Stimulated activated CD4-positive, alpha-beta T cell treated with anti-CD3 and anti-CD28 coated beads, Interleukin-1b, Interleukin-23, amount 100 ng/mL, for 48 hours (primary cell): Measurements from ENCODE around the gene MALSU1.

ENCODE experiments used
- DNase-seq: peaks from one replicate; pipeline ENCODE4 v3.0.0-alpha.2; 2020

The MALSU1 gene

DNA sequence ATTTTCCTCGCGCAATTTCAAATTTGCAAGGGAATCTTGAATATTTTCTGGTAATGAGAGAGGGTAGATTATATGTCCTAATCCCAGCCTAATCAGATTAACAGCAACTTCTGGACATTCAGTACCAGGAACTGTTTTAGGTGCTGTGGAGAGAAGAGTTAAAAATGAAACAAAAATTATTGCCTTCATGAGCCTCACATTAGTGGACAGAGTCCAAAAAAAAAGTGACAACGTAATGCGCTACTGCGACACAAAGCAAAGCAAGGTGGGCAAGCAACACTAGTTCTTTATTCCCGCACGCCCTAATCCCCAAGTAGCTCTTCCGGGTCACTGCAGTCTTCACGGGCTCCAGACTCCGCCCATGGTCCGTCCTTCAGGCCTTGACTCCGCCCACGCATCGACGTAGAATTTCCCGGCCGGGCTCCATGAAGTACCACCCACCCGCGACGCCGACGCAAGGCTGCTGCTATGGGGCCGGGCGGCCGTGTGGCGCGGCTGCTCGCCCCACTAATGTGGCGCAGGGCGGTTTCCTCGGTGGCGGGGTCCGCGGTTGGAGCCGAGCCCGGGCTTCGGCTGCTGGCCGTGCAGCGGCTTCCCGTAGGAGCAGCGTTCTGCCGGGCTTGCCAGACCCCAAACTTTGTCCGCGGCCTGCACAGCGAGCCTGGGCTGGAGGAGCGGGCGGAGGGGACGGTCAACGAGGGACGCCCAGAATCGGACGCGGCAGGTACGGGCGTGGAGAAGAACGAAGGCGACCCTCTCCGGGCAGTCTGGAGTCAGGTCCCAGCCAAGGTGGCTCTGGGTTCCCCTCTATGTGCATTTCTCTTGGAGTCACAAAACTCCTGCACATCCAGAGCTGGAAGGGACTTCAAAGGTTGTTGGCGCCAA lies at the start of gene MALSU1:
MALSU1 (plus strand) TSS at position 455 of the 885 bp plus-strand sequence; CDS start at position 469, 14 bp downstream.
- DNase-seq, result peak; percentile 98

DNA sequence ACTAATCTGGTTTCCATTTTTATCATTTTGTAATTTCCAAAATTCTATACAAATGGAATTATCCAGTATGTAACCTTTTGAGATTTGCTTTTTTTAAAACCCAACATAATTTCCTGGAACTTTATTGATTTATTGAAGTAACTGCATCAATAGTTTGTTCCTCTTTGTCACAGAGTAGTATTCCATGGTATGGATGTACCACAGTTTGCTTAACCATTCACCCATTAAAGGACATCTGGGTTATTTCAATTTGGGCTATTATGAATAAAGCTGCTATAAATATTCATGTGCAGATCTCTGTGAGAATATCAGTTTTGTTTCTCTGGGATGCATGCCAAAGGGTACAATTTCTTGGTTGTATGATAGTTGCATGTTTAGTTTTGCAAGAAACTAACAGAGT lies 49.7 kb upstream of the MALSU1 start:
- DNase-seq, result no peak

DNA sequence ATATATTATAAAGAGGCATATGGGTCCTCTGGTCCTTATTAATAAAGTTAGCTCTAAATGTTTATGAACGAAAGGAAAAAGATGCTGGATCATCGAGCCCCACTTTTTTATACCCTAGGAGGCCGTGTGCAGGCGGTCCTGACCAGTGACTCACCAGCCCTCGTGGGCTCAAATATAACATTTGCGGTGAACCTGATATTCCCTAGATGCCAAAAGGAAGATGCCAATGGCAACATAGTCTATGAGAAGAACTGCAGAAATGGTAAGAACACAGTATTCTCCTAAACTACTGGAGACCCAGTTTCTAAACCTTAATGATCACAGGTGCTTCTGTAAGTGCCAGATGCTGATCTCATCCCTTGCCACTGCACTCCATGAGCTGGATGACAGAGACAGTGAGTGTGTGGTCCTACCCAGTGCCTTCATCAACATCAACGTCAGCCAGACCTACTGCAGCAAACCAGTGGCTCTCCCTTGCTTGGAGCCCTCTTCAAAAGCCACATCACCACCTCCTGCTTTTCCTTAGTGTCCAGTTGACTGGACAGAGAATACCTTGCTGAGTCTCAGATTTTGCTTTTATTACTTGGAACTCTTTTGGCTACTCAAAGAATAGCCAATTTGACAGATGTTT lies 45.0 kb upstream of the MALSU1 start:
- no peak for DNase-seq

DNA sequence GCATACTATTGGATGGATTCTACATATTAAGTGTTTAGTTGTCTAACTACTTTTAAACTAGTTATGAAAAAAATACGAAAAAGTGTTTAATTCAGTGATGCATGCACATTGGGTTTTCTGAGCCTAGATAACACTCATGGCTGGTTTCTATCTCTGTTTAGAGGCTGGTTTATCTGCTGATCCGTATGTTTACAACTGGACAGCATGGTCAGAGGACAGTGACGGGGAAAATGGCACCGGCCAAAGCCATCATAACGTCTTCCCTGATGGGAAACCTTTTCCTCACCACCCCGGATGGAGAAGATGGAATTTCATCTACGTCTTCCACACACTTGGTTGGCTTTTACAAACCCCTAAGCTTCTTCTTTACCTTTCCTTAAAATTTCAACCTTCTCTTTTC lies 42.4 kb upstream of the MALSU1 start:
- no peak for DNase-seq

DNA sequence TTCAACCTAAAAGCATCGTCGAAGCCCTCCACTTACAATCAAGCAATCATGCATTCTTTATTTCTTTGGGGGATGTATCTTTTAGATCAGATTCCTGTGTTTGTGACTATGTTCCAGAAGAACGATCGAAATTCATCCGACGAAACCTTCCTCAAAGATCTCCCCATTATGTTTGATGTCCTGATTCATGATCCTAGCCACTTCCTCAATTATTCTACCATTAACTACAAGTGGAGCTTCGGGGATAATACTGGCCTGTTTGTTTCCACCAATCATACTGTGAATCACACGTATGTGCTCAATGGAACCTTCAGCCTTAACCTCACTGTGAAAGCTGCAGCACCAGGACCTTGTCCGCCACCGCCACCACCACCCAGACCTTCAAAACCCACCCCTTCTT lies 38.8 kb upstream of the MALSU1 start:
- DNase-seq, result no peak

DNA sequence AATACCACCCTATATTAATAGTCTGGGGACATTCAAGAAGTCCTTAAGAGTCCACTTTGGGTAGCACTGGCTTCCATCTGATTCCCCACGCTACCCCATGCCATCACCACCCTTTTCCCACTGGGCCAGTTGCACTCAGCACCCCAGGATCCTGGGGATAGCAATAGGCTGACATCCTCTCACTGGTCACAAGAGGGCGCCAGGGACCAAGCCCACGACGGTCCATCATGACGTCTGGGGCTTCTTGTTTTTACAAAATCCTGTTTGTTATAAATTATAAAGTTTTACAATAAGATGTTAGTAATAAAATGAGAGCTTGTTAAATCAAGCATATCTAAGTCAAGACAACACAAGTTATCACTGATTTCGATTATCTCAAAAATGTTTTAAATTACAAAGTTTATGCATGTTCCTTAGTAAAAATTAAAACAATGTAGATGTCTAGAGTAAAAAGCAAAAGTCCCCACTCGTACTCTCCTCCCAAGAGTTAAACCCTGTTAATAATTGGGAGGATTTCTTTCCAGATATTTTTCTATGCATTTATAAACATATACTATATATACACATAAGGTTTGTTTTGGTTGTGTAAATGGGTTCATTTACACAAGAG lies 37.2 kb upstream of the MALSU1 start:
- DNase-seq, result peak; percentile 58

DNA sequence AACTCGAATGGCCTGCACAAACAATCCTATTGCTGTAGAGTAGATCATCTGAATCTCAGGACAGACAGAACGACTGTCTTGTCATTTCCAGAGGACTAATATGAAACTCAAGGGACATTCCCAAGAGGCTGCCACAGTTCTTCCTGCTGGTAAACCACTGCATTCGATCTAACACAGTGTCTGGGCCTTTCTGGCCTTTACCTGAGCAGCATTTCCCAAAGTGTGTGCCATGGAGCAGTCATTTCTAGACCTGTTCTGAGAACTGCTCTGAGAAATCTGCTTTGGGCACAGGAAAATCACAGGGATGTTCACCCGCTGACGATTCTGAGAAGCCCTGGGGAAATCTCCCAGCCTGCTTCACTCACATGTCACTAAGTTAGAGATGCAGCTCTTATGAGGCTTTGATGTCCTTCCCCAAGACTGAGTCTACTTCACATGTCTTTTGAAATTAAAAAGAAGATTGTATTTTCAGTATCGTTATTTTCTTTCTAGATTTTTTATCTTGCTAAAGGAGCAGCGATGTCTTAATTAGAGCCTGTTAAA lies 34.2 kb upstream of the MALSU1 start:
- no peak for DNase-seq

DNA sequence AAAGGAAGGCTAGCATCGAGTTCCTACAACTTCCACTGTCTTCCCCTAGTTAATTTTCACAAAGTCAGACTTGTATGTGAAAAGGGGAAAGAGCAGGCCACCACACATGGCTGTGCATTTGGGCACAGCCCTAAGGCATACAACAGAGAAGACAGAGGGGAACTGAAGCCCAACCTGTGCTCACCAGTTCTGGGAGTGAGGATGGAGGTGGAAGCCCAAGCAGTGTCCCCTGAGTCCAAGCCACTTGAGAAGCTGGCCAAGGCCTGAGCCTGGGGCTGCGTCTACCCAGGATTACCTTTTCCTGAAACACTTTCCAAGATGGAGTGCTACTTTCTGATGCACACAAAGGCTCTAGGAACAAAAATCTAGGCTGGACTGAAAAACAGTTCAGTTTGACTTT lies 32.2 kb upstream of the MALSU1 start:
- no peak for DNase-seq

DNA sequence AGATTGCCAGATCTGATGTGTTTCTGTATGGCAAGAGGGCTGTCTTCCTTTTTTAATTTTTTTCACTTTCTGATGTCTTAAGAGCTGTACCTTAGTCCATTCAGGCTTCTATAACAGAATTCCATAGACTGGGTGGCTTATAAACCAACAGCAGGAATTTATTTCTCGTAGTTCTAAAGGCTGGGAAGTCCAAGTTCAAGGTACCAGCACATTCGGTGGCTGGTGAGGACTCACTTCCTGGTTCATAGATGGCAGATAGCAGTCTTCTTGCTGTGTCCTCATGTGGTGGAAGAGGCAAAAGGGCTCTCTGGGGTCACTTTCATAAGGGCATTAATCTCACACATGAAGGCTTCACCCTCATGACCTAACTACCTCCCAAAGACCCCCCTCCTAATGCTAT lies 31.8 kb upstream of the MALSU1 start:
- DNase-seq, result no peak

DNA sequence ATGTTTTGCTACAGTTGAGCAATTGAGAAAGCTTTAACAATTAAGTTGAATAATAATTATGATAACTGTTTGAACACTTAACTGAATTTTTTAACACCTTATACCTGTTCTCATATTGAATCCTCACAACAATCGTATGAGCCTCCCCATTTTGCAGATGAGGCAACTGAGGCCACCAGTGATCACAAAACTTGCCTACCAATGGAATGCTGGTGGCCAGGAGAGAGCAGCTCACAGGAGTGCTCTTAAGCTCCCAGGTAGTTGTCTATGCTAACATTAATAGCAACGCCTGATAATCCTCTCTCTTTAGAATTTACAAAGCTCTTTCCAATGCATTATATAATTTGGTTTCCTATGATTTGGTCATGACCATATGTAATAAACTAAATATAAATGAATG lies 31.0 kb upstream of the MALSU1 start:
- no peak for DNase-seq

DNA sequence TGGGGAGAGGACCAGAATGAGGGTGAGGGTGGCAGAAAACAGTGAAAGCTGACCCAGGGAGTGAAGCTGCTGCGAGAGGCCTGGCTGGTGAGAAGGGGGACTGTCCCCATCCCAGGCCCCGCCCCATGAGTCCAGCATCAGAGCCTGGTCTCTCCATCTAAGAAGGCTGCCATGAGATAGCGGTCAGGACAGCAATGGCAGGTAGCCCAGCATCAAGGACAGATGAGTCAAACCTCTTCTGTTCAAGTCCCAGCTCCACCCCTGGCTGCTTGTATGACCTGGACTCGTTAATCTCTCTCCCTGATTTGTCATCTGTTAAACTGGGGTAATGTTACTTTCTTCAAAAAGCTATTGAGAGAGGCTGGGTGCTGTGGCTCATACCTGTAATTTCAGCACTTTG lies 30.4 kb upstream of the MALSU1 start:
- DNase-seq, result no peak

DNA sequence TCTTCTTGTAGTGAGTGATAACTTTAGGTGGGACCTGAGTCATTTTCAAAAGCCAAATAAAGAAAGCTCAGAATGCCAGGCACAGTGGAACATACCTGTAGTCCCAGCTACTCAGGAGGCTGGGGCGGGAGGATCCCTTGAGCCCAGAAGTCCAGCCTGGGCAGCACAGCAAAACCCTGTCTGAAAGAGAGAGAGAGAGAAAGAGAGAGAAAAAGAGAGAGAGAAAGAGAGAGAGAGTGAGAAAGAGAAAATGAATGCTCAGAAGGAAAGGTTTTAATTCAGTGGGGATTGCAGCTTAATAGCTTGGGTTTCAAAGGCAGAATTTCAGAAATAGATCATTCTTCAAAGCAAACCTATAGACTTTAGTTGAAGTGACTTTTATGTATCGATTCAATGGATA lies 26.9 kb upstream of the MALSU1 start:
- DNase-seq, result no peak

DNA sequence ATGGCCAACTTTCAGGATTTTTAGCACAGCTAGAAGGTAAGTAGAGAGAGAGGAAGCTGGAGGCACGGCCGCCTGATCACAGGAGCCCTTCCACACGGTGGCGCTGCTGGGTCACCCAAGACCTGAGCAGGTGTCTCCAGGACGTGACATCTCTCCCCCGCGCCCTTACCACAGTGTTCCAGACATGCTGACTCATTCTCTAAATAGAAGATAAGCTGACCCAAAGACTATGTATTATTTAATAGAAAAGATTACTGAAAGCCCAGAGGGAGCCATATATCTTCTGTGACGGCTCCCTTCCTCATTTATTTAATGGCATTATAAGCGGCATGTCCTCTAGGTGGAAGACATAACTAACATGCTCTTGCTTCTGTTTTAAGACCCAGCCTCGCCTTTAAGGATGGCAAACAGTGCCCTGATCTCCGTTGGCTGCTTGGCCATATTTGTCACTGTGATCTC lies 26.0 kb upstream of the MALSU1 start:
- DNase-seq, result peak; percentile 91

DNA sequence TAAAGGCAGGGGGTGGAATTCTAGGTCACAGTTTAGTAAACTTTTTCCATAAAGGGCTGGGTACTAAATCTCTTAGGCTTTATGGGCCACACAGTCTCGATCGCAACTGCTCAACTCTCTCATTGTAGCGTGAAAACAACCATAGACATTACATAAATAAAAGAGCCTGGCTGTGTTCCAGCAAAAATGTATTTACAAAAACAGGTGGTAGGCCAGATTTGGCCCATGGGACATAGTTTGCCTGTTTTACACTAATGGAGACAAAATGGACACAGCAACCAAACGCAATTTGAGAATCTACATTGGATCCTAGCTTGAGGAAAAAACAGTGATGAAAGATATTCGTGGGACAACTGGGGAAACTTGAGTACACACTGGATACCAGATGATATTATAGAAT lies 23.2 kb upstream of the MALSU1 start:
- no peak for DNase-seq

DNA sequence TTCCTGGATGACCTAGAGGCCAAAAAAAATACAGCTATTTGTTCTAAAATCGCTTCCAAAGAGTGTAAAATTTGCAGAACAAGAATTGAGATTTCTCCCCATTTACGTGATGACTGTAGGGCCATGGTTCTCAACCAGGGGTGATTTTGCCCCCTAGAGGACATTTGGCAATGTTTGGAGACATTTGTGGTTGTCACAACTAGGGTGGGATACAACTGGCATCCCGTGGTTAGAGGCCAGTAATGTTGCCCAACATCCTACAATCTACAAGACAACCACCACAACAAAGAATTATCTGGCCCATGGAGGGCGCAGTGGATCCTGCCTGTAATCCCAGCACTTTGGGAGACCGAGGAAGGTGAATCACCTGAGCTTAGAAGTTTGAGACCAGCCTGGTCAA lies 22.8 kb upstream of the MALSU1 start:
- DNase-seq, result no peak

DNA sequence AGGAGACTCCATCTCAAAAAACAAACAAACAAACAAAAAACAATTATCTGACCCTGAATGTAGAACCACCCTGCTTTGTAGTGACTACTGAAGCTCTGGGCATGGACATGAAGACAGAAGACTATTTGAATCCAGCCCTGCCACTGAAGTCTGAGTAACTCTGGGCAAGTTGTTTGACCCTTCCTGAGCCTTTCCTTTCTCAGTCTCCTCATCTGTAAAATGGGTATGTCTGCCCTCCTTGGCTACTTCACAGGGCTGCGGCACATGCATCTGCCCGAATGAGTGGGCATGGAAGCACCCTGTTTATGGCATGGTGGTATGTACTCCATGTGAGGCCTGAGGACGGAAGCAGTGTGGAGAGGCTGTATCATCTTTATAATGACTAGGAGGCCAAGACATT lies 22.2 kb upstream of the MALSU1 start:
- no peak for DNase-seq

DNA sequence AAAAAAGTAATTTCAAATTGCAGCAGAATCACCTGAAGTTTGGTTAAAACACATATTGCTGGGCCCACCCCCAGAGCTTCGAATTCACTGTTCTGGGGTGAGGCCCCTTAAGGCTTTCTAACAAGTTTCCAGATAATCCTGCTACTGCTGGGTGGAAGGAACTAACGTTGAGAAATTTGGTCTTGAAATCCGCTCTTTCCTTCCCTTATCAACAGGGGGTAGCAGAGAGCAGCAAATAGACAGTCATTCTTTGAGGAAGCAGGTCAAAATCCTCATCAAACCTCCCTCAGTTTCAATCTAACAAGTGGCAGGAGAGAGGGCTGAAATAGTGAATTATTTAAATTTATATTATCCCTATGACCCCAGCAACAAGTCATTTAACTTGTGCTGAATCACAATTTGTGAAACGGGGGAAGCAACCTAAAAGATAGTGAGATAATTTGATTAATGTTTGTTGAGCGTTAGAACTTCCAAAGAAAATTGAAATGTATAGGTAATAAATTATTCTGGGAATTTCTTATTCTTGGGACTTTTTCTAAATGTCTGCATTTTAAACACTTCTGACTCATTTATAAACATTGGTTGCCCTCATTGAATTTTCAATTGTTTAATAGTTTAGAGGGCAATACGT lies 21.7 kb upstream of the MALSU1 start:
- no peak for DNase-seq

DNA sequence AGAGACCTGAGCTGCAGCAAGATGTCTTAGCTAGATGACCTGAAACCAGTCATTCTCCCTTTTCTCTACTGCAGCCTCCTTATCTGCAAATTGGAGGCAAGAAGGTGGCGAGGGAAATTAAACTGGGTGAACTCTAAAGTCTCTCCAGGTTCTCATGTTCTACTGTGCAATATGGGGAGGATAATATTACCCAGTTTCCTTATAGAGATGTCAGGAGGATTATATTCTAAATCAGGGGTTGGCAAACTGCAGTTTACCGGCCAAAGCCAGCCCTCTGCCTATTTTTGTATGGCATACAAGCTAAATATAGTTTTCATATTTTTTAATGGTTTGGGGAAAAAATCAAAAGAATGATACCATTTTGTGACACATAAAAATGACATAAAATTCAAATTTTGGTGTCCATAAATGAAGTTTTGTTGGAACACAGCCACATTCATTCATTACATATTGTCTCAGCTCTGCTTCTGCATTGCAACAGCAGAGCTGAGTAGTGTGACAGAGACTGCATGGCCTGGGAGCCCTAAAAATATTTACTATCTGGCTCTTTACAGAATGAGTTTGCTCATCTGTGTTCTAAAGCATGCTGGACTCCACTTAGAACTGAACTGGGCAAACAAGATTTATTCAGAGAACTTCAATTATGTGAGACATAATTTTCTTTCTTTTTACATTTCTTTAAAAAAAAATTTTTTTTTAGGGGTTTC lies 19.2 kb upstream of the MALSU1 start:
- DNase-seq, result no peak

DNA sequence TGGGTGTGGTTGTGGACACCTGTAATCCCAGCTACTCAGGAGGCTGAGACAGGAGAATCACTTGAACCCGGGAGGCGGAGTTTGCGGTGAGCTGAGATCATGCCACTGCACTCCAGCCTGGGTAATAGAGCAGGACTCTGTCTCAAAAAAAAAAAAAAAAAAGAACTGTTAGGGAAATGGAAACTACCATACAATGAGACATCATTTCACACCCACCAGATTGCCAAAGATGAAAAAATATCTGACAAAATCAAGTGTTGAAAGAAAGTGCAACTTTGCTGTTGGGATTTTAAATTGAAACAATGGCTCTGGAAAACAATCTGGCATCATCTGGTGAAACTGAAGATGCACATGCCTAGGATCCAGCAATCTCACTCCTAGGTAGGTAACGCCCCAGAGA lies 16.1 kb upstream of the MALSU1 start:
- DNase-seq, result no peak

DNA sequence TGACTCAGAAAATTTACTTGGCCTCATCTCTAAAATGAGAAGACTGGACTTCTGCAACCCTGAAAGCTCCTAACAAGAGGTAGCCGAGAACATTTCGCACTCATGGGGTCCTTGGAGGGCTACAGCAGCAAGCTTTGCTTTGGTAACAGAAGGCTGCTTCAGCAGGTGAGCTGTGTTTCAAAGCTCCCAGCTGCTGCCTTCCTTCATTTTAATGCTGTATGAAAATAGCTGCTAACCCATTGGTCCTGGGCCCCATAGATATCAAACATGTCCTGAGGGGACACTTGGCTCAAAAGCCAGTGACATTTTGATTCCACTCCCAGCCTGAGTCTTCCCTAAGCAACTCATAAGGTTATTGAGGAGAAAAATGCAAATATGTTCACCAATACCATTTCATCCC lies 14.3 kb upstream of the MALSU1 start:
- DNase-seq, result no peak

DNA sequence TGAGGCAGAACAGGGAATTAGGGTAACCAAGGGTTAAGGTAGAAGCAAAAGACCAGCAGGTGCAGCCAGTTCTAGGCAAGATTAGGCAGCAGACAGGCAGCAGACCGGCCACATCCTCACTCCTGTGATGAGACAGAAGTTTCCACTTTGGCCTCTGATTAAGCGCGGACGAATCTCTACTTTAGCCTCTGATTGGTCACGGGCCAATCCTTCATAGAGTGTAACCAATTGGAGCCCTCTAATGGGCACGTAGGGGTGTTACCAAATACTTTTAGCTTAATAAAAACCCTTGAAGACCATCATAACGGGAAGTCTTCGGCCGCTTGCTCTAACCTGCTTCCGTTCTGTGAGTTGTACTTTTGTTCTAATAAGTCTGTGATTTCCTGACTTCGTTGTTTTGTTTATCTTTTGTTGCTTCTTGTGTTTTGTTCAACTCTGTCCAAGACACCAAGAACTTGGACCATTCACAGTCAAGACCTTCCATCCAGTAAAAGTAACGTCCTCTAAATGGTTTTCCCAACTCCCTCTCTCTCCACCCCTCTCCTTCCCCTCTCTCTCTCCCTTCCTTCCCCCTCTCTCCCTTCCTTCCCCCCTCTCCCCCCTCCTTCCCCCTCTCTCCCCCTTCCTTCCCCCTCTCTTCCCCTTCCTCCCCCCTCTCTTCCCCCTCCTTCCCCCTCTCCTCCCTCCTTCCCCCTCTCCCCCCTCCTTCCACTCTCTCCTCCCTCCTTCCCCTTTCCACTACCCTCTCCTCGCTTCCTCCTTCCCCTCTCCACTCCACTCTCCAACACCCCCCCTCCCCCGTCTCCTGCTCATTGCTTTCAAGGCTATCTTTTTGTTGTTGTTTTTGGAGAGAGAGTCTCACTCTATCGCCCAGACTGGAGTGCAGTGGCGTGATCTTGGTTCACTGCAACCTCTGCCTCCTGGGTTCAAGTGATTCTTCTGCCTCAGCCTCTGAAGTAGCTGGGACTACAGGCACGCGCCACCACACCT lies 13.2 kb upstream of the MALSU1 start:
- no peak for DNase-seq
